HepG2 (cell line): ENCODE results near the gene CCT7. TPM values are rescaled to one million over a fixed set of nuclear protein-coding genes. Genes with fewer than 3 reads are reported as not detected.

Source experiments
- AGO1 ChIP-seq: fragments of 200-400 bp; formaldehyde crosslinking; IDR thresholded peaks from 2 replicates; pipeline ENCODE4 v1.6.1; 2017; ENCODE audit warnings: mild to moderate bottlenecking, low read depth, low read length, moderate library complexity; ENCODE audit not compliant: poor library complexity, severe bottlenecking
- ATAD3A ChIP-seq: sonication (generic); formaldehyde crosslinking; IDR thresholded peaks from 2 replicates; pipeline ENCODE4 v1.4.0; 2020; ENCODE audit warnings: missing genetic modification reagents
- BCL6 ChIP-seq: IDR thresholded peaks from 2 replicates; pipeline ENCODE4 v1.6.1; 2016; ENCODE audit warnings: missing genetic modification reagents, missing compliant biosample characterization
- CC2D1A ChIP-seq: sonication (generic); formaldehyde crosslinking; IDR thresholded peaks from 2 replicates; pipeline ENCODE4 v1.8.1; 2023; ENCODE audit warnings: mild to moderate bottlenecking, missing genetic modification reagents
- CHD2 ChIP-seq: IDR thresholded peaks from 2 replicates; pipeline ENCODE4 v1.6.1; 2011; ENCODE audit warnings: low read depth, low read length, improper control_type of control experiment
- HNRNPK ChIP-seq: fragments of 200-400 bp; formaldehyde crosslinking; IDR thresholded peaks from 2 replicates; pipeline ENCODE4 v1.6.1; 2018; ENCODE audit warnings: low read length, low read depth, moderate library complexity, mild to moderate bottlenecking; ENCODE audit not compliant: poor library complexity, severe bottlenecking
- KDM5A ChIP-seq: fragments of 200-600 bp; sonication (generic); IDR thresholded peaks from 2 replicates; pipeline ENCODE4 v1.7.0; 2018; ENCODE audit warnings: antibody characterized with exemption, mild to moderate bottlenecking, low read length, borderline replicate concordance
- RBAK ChIP-seq: sonication (generic); formaldehyde crosslinking; IDR thresholded peaks from 2 replicates; pipeline ENCODE4 v1.5.1; 2020; ENCODE audit warnings: mild to moderate bottlenecking, missing genetic modification reagents
- SMAD1 ChIP-seq: sonication (generic); formaldehyde crosslinking; IDR thresholded peaks from 2 replicates; pipeline ENCODE4 v1.4.0; 2020; ENCODE audit warnings: missing genetic modification reagents, low read depth, mild to moderate bottlenecking, borderline replicate concordance
- TBX3 ChIP-seq: fragments of 450-650 bp; IDR thresholded peaks from 2 replicates; pipeline ENCODE4 v1.6.1; 2017; ENCODE audit warnings: antibody characterized with exemption, mild to moderate bottlenecking, inconsistent platforms, borderline replicate concordance
- ZFP36L2 ChIP-seq: sonication (generic); formaldehyde crosslinking; IDR thresholded peaks from 2 replicates; pipeline ENCODE4 v1.4.0; 2020; ENCODE audit warnings: missing genetic modification reagents
- ZNF224 ChIP-seq: sonication (generic); formaldehyde crosslinking; IDR thresholded peaks from 2 replicates; pipeline ENCODE4 v1.5.0; 2020; ENCODE audit warnings: mild to moderate bottlenecking, missing genetic modification reagents
- ZNF326 ChIP-seq: sonication (generic); formaldehyde crosslinking; IDR thresholded peaks from 2 replicates; pipeline ENCODE4 v1.4.0; 2020; ENCODE audit warnings: missing genetic modification reagents, borderline replicate concordance
- ZNF563 ChIP-seq: sonication (generic); formaldehyde crosslinking; IDR thresholded peaks from 2 replicates; pipeline ENCODE4 v1.8.0; 2022; ENCODE audit warnings: mild to moderate bottlenecking, moderate library complexity, missing genetic modification reagents
- ZNF75D ChIP-seq: sonication (generic); formaldehyde crosslinking; IDR thresholded peaks from 2 replicates; pipeline ENCODE4 v1.8.1; 2023; ENCODE audit warnings: missing genetic modification reagents, mild to moderate bottlenecking, borderline replicate concordance
- ZSCAN25 ChIP-seq: sonication (generic); formaldehyde crosslinking; IDR thresholded peaks from 2 replicates; pipeline ENCODE4 v1.8.0; 2022; ENCODE audit warnings: mild to moderate bottlenecking, missing genetic modification reagents
- polyA plus RNA-seq, 8 experiments: library from polyadenylated mRNA; depleted of rRNA in 3 of 8; stranded (reverse) in 7 of 8; unstranded in 1 of 8; fragments of >200 nt; fragmentation: Illumina TruSeq in 4 of 8; extraction: Trizol in 4 of 8; gene quantifications; 2 replicates each; pipeline versions ENCODE4 v1.2.1 to v1.2.3, GENCODE V29; 2011 to 2016; ENCODE audit warnings: low read depth in 4 of 8, missing spikeins in 1 of 8, mixed read lengths in 1 of 8; ENCODE audit not compliant: insufficient read depth in 1 of 8
- total RNA-seq, 5 experiments: library from RNA; depleted of rRNA; stranded (reverse); fragments of >200 nt; fragmentation: Illumina TruSeq; extraction: Trizol; gene quantifications; 2 replicates each; pipeline ENCODE4 v1.2.3, GENCODE V29; 2016; ENCODE audit warnings: low read depth in 1 of 5
- TF ChIP-seq, protein P1 (sequence below): sonication (generic); formaldehyde crosslinking; IDR thresholded peaks from 2 replicates; pipeline ENCODE4 v1.9.0; 2022; ENCODE audit warnings: low read depth, missing genetic modification reagents
- TF ChIP-seq, protein P2 (sequence below): sonication (generic); formaldehyde crosslinking; IDR thresholded peaks from 2 replicates; pipeline ENCODE4 v1.4.0; 2020; ENCODE audit warnings: mild to moderate bottlenecking, missing genetic modification reagents
- TF ChIP-seq, protein P3 (sequence below): sonication (generic); formaldehyde crosslinking; IDR thresholded peaks from 2 replicates; pipeline ENCODE4 v1.9.0; 2021; ENCODE audit warnings: missing genetic modification reagents, mild to moderate bottlenecking, borderline replicate concordance
- TF ChIP-seq, protein P4 (sequence below): sonication (generic); formaldehyde crosslinking; IDR thresholded peaks from 2 replicates; pipeline ENCODE4 v1.8.0; 2022; ENCODE audit warnings: low read depth, missing genetic modification reagents
- TF ChIP-seq, protein P5 (sequence below): sonication (generic); formaldehyde crosslinking; IDR thresholded peaks from 2 replicates; pipeline ENCODE4 v1.4.0; 2020; ENCODE audit warnings: missing genetic modification reagents, mild to moderate bottlenecking, borderline replicate concordance

Gene CCT7
- total and polyA plus RNA-seq, 2 of the 13 experiments (the other 11 are each of a cell fraction or from before 2014, with no cell fraction given) = 347 to 517 TPM

DNA sequence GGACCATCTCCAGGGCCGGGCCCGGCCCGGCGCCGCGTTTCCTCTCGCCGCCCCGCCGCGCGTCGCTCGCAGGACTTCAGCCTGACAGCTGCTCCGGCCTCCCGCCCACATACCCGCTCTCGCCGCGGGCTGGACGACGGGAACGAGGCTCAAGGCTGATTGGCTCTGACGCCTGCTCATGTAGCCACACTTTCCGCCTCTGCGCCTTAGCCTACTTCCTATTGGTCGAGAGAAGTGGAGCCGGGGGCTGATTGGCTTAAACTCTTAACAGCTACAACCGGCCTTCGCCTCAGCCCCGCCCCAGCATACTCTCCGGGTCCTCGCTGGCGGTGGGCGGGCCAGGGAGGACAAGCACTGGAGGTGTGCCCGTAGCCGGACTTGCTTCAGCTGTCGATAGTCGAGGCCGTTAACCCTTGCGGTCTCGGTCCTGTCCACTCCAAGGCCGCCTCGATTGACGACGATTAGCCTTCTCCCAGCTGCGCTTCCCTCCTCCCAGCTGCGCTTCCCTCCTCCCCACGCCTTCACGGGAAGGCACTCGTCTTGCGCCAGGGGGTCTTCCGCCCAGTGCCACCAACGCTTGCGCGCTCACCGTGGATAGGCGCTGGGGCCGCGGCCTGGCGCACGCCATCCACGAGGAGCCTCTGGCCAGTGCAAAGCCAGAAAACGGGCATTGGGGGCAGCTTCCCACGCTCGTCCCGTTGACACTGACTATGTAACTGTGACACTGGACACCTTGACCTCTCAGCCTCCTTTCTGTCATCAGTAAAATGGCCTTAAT, 765 bp upstream of the CCT7 start, which contains the start of gene PRADC1 (continued):
- TF ChIP-seq SMAD1 (CRISPR knock-in tag) (no peak), ZNF326 (no peak), ZNF75D (CRISPR knock-in tag) (peak; percentile 69; the same call in 1 of the 2 replicates), CHD2 (peak; percentile 72; the same call in 1 of the 2 replicates), TBX3 (peak; percentile 65; the same call in 1 of the 2 replicates), KDM5A (no peak), CC2D1A (CRISPR knock-in tag) (no peak), AGO1 (peak; percentile 85), ZFP36L2 (CRISPR knock-in tag) (no peak), ZSCAN25 (CRISPR knock-in tag) (peak; percentile 20; the same call in 1 of the 2 replicates), RBAK (CRISPR knock-in tag) (no peak), BCL6 (CRISPR knock-in tag) (peak; percentile 27), ZNF224 (peak; percentile 89; the same call in 1 of the 2 replicates), ATAD3A (peak; percentile 56; the same call in 1 of the 2 replicates), HNRNPK (no peak), ZNF563 (CRISPR knock-in tag) (0 out of 2 replicates have a peak, but pooled peaks have one; percentile 79)
- TF ChIP-seq, protein P1, sequence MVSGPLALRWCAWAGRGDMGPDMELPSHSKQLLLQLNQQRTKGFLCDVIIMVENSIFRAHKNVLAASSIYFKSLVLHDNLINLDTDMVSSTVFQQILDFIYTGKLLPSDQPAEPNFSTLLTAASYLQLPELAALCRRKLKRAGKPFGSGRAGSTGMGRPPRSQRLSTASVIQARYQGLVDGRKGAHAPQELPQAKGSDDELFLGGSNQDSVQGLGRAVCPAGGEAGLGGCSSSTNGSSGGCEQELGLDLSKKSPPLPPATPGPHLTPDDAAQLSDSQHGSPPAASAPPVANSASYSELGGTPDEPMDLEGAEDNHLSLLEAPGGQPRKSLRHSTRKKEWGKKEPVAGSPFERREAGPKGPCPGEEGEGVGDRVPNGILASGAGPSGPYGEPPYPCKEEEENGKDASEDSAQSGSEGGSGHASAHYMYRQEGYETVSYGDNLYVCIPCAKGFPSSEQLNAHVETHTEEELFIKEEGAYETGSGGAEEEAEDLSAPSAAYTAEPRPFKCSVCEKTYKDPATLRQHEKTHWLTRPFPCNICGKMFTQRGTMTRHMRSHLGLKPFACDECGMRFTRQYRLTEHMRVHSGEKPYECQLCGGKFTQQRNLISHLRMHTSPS (CRISPR knock-in tag) = no peak
- TF ChIP-seq, protein P2, sequence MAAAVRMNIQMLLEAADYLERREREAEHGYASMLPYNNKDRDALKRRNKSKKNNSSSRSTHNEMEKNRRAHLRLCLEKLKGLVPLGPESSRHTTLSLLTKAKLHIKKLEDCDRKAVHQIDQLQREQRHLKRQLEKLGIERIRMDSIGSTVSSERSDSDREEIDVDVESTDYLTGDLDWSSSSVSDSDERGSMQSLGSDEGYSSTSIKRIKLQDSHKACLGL = peak; percentile 91; the same call in 1 of the 2 replicates
- TF ChIP-seq, protein P3, sequence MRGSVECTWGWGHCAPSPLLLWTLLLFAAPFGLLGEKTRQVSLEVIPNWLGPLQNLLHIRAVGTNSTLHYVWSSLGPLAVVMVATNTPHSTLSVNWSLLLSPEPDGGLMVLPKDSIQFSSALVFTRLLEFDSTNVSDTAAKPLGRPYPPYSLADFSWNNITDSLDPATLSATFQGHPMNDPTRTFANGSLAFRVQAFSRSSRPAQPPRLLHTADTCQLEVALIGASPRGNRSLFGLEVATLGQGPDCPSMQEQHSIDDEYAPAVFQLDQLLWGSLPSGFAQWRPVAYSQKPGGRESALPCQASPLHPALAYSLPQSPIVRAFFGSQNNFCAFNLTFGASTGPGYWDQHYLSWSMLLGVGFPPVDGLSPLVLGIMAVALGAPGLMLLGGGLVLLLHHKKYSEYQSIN (CRISPR knock-in tag) = 0 out of 2 replicates have a peak, but pooled peaks have one; percentile 6
- TF ChIP-seq, protein P4, sequence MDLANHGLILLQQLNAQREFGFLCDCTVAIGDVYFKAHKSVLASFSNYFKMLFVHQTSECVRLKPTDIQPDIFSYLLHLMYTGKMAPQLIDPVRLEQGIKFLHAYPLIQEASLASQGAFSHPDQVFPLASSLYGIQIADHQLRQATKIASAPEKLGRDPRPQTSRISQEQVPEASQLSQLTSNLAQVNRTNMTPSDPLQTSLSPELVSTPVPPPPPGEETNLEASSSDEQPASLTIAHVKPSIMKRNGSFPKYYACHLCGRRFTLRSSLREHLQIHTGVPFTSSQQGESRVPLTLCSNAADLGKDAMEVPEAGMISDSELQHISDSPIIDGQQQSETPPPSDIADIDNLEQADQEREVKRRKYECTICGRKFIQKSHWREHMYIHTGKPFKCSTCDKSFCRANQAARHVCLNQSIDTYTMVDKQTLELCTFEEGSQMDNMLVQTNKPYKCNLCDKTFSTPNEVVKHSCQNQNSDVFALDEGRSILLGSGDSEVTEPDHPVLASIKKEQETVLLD (CRISPR knock-in tag) = peak; percentile 52; the same call in 1 of the 2 replicates
- TF ChIP-seq, protein P5, sequence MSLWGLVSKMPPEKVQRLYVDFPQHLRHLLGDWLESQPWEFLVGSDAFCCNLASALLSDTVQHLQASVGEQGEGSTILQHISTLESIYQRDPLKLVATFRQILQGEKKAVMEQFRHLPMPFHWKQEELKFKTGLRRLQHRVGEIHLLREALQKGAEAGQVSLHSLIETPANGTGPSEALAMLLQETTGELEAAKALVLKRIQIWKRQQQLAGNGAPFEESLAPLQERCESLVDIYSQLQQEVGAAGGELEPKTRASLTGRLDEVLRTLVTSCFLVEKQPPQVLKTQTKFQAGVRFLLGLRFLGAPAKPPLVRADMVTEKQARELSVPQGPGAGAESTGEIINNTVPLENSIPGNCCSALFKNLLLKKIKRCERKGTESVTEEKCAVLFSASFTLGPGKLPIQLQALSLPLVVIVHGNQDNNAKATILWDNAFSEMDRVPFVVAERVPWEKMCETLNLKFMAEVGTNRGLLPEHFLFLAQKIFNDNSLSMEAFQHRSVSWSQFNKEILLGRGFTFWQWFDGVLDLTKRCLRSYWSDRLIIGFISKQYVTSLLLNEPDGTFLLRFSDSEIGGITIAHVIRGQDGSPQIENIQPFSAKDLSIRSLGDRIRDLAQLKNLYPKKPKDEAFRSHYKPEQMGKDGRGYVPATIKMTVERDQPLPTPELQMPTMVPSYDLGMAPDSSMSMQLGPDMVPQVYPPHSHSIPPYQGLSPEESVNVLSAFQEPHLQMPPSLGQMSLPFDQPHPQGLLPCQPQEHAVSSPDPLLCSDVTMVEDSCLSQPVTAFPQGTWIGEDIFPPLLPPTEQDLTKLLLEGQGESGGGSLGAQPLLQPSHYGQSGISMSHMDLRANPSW (CRISPR knock-in tag) = no peak
